ENCODE measurements around the gene SFT2D3. TPM values are rescaled to one million over a fixed set of nuclear protein-coding genes. Genes with fewer than 3 reads are reported as not detected.

Gene SFT2D3
- total RNA-seq, 4 donors from 2014 or later: 3.3 to 10.5 (median 5.9) TPM

GRCh38 chr2:127690696-127691095 lies 10.6 kb upstream of the SFT2D3 start:
- Histone ChIP-seq H3K9me3 (peaks cover 0 to 13% (median 12%) of the 10 kb centered on the region in 3 donors), H3K27me3 (no peaks in the 10 kb centered on the region), H3K36me3 (no peaks in the 10 kb centered on the region), H3K4me3 (no peak overlapping the region), H3K27ac (no peak overlapping the region), H3K4me1 (peaks cover 0 to 17% (median 6%) of the 10 kb centered on the region in 3 donors)
- WGBS, 2 donors: 80 to 88% methylated on average over 2 of the region's 2 CpGs
- no peak for DNase-seq
- intact Hi-C loops (cut with DNase I): no loop called here
- TF ChIP-seq POLR2A (IDR thresholded peaks at IDR 0.05): no peak
- TF ChIP-seq CTCF (IDR thresholded peaks at IDR 0.05): no peak

- 79 to 80% methylated on average over 5 to 6 of the region's 9 CpGs for WGBS, 2 donors
- TF ChIP-seq POLR2A (IDR thresholded peaks at IDR 0.05) (no peak), CTCF (IDR thresholded peaks at IDR 0.05) (no peak)
- no peak for DNase-seq
- no peaks in the 10 kb centered on the region for H3K36me3 ChIP-seq
- intact Hi-C loops (cut with DNase I): no loop called here
- H3K27me3 ChIP-seq: no peaks in the 10 kb centered on the region
- H3K4me3 ChIP-seq: peak overlapping the region; percentile 21 to 61 (median 34)
- peaks cover 0 to 12% (median 12%) of the 10 kb centered on the region in 3 donors for H3K9me3 ChIP-seq
- peak overlapping the region in 2 of 4 donors; percentile 35 to 55 for H3K27ac ChIP-seq
- peaks cover 0 to 19% (median 6%) of the 10 kb centered on the region in 3 donors for H3K4me1 ChIP-seq
Observed at GRCh38 chr2:127694986-127695385, 6.3 kb upstream of the SFT2D3 start.

GRCh38 chr2:127695491-127696472 lies 5.5 kb upstream of the SFT2D3 start:
- Histone ChIP-seq H3K27ac (peak overlapping the region in 2 of 4 donors; percentile 35 to 55), H3K9me3 (peaks cover 0 to 5% (median 4%) of the 10 kb centered on the region in 3 donors), H3K4me1 (peaks cover 4 to 27% (median 13%) of the 10 kb centered on the region in 3 donors), H3K36me3 (no peaks in the 10 kb centered on the region), H3K4me3 (peak overlapping the region; percentile 21 to 61 (median 34)), H3K27me3 (no peaks in the 10 kb centered on the region)
- TF ChIP-seq CTCF (IDR thresholded peaks at IDR 0.05) (peak in 4 of 6 experiments; percentile 37 to 60 (median 45)), POLR2A (IDR thresholded peaks at IDR 0.05) (no peak)
- intact Hi-C loops (cut with DNase I): no loop called here
- 45 to 47% methylated on average over 13 to 32 of the region's 52 CpGs for WGBS, 2 donors
- DNase-seq: no peak

GRCh38 chr2:127697482-127698180 lies 3.7 kb upstream of the SFT2D3 start:
- WGBS, 2 donors: 87 to 88% methylated on average over 11 to 20 of the region's 21 CpGs
- intact Hi-C loops (cut with DNase I): no loop called here
- Histone ChIP-seq H3K27me3 (no peaks in the 10 kb centered on the region), H3K9me3 (no peaks in the 10 kb centered on the region), H3K4me1 (peaks cover 4 to 37% (median 15%) of the 10 kb centered on the region in 3 donors), H3K36me3 (no peaks in the 10 kb centered on the region), H3K27ac (no peak overlapping the region), H3K4me3 (no peak overlapping the region)
- no peak for TF ChIP-seq CTCF (IDR thresholded peaks at IDR 0.05)
- no peak for TF ChIP-seq POLR2A (IDR thresholded peaks at IDR 0.05)
- DNase-seq: no peak

All from esophagus squamous epithelium (tissue), 5 donors.